ENCODE results near the gene UQCC3.
"Not testable (repeated sequence)": the region's sequence is repeated elsewhere in the genome, so short reads cannot be mapped to it uniquely, and the experiment has no call there.

Gene UQCC3

GRCh38 chr11:62676698-62677097 lies 5.2 kb downstream of the UQCC3 start:
- Mint-ChIP-seq H3K4me3 (peak overlapping the region; percentile 49 to 96), H3K27ac (peak overlapping the region; percentile 25), H3K4me1 (peaks cover 30 to 51% of the 10 kb centered on the region in 2 donors), H3K27me3 (no peaks in the 10 kb centered on the region), H3K36me3 (peaks cover 28 to 40% of the 10 kb centered on the region in 2 donors), H3K9me3 (no peaks in the 10 kb centered on the region)
- ATAC-seq (replicated peaks) (no peak), DNase-seq (no peak)

GRCh38 chr11:62677156-62677555 lies 5.7 kb downstream of the UQCC3 start:
- DNase-seq: no peak
- ATAC-seq (replicated peaks): no peak
- Mint-ChIP-seq H3K36me3 (peaks cover 26 to 36% of the 10 kb centered on the region in 2 donors), H3K27ac (peak overlapping the region; percentile 25), H3K9me3 (no peaks in the 10 kb centered on the region), H3K4me3 (peak overlapping the region; percentile 49 to 96), H3K4me1 (peaks cover 29 to 51% of the 10 kb centered on the region in 2 donors), H3K27me3 (no peaks in the 10 kb centered on the region)

DNA sequence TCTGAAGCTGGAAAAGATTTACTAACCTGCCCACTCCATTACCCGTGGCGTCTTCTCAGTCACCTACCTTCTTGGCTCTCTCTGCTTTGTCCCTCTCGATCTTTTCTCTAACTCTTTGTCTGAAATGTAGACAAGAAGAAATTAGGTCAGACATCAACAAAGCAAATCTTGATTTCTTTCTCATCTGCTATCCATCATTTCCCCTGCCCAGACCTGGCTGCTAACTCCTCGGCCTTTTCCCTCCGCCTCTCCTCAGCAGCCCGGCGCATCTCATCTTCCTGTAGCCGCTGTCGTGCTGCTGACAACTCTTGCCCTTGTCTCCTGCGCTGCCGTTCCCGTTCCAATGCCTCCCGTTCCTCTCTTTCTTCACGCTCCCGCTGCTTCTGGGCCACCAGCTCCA lies 6.2 kb downstream of the UQCC3 start:
- Mint-ChIP-seq H3K27me3 (no peaks in the 10 kb centered on the region), H3K4me3 (peak overlapping the region; percentile 90 to 96), H3K27ac (peak overlapping the region; percentile 98), H3K4me1 (peaks cover 28 to 46% of the 10 kb centered on the region in 2 donors), H3K36me3 (peaks cover 25 to 34% of the 10 kb centered on the region in 2 donors), H3K9me3 (no peaks in the 10 kb centered on the region)
- DNase-seq (no peak), ATAC-seq (replicated peaks) (no peak)

DNA sequence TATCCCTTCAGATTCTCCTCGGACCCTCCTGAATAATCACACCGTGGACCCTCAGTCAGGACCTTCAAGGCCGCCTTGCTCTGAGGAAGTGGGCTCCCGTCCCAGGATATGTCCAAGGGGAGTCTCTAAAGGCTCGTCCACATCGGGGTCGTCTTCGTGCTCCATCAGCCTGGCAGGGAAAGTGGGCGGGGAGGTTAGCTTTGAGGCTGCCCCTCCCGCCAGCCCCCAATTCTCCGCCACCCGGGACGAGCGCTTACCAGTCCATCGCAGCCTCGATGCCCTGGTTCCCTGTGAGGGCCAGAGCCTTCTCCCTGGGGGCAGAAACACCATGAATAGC lies 6.9 kb downstream of the UQCC3 start:
- Mint-ChIP-seq H3K9me3 (no peaks in the 10 kb centered on the region), H3K4me3 (peak overlapping the region; percentile 90 to 96), H3K27me3 (no peaks in the 10 kb centered on the region), H3K4me1 (peaks cover 28 to 42% of the 10 kb centered on the region in 2 donors), H3K36me3 (peaks cover 25 to 34% of the 10 kb centered on the region in 2 donors), H3K27ac (peak overlapping the region; percentile 98)
- DNase-seq: no peak
- ATAC-seq (replicated peaks): no peak

- Mint-ChIP-seq H3K27ac (peak within 1 kb of the TSS; percentile 98), H3K27me3 (no peaks in the 10 kb centered on the region), H3K4me3 (peak within 1 kb of the TSS; percentile 90 to 96), H3K4me1 (peaks cover 25 to 37% of the 10 kb centered on the region in 2 donors), H3K9me3 (no peaks in the 10 kb centered on the region), H3K36me3 (peaks cover 23 to 31% of the 10 kb centered on the region in 2 donors)
- peak; percentile 88 to 89 for ATAC-seq (replicated peaks)
- peak; percentile 87 for DNase-seq
Measured at GRCh38 chr11:62678770-62679696, 7.6 kb downstream of the UQCC3 start, which contains the start of gene UBXN1. Gene UBXN1 (minus strand): TSS chr11:62679073. CDS start chr11:62678923, 150 bp downstream.

- peak overlapping the region; percentile 19 to 32 for H3K4me3 Mint-ChIP-seq
- DNase-seq (peak; percentile 26), ATAC-seq (replicated peaks) (peak; percentile 75 to 77)
- no peaks in the 10 kb centered on the region for H3K9me3 Mint-ChIP-seq
- H3K36me3 Mint-ChIP-seq: peaks cover 19 to 26% of the 10 kb centered on the region in 2 donors
- peak overlapping the region; percentile 25 for H3K27ac Mint-ChIP-seq
- no peaks in the 10 kb centered on the region for H3K27me3 Mint-ChIP-seq
- peaks cover 23 to 36% of the 10 kb centered on the region in 2 donors for H3K4me1 Mint-ChIP-seq
Measured at GRCh38 chr11:62680825-62681240, 9.4 kb downstream of the UQCC3 start.

DNA sequence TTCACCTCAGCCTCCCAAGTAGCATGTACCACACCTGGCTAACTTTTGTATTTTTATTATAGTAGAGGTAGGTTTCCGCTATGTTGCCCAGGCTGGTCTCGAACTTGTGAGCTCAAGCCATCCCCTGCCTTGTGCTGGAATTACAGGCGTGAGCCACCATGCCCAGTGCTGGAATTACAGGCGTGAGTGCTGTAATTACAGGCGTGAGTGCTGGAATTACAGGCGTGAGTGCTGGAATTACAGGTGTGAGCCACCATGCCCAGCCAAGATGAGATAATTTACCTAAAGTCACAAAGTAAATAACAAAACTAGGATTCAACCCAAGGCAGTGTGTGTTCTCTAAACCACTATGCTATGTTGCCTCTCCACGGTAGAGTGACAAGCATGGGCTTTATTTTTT lies 11.0 kb downstream of the UQCC3 start:
- Mint-ChIP-seq H3K4me3 (no peak overlapping the region), H3K9me3 (no peaks in the 10 kb centered on the region), H3K27me3 (peaks cover 0 to 4% of the 10 kb centered on the region in 2 donors), H3K36me3 (peaks cover 11 to 12% of the 10 kb centered on the region in 2 donors), H3K4me1 (peaks cover 18 to 25% of the 10 kb centered on the region in 2 donors), H3K27ac (no peak overlapping the region)
- ATAC-seq (replicated peaks): no peak
- DNase-seq: no peak

DNA sequence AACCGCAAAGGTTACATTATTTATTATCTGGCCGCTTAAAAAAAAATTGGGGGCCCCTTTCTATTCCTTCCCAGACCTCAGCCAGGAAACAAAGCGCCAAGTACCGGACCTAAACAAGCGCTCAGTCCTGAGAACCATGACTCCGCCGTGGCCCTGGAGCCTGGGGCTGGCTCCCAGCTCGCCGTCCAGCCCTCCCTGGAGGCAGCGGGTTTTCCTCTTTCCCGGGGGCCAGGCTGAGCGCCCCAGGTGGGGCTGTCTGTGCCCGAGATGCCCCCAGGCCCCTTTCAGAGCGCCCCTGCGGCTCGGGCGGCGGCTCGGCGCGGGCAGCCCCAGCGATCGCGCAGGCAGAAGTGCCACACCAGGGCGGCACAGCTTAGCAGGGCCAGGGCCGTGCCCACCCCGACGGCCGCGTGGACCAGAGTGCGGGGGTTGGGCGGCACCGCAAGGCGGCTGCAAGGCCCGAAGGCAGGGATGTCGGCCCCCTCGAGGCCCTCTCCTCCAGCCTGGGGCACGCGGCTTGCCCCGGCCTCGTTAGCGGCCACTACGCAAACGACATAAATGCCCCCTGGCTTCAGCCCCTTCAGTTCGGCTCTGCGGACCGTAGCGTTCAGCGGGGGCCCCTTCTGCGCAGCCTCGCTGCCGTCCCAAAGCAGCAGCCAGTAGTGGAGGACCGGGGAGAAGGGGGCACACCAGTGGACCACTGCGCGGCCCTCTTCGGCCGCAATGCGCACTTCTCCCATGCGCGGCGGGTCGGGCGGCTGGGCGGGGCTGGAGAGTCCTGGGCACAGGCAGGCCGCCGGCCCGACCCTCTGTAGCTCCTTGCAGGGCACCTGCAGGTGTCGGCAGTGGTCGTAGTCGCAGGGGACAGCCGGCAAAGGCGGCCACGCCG lies 16.3 kb downstream of the UQCC3 start:
- Mint-ChIP-seq H3K4me1 (no peaks in the 10 kb centered on the region), H3K36me3 (peaks cover 25 to 29% of the 10 kb centered on the region in 2 donors), H3K27ac (no peak overlapping the region), H3K9me3 (no peaks in the 10 kb centered on the region), H3K4me3 (peak overlapping the region in 1 of 2 donors; percentile 32), H3K27me3 (peaks cover 4 to 23% of the 10 kb centered on the region in 2 donors)
- DNase-seq: no peak
- ATAC-seq (replicated peaks): peak; percentile 27 to 34

DNA sequence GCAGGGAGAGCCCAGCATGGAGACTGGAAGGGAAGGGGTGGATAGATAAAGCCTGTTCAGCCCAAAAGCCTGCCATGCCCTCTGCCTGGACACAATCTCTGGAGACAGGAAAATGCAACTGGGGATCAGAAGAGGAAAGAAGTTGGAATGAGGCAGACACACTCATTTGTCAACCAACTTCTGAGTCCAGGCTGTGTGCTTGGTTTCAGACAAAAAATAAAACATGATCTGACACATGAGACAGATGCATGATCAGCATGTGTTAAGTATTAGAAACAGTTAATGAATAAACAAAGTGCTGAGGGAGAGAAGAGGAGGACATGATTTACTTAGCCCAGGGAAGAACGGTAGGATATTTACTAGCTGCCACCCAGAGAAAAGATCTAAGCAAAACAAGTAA lies 17.0 kb downstream of the UQCC3 start:
- no peaks in the 10 kb centered on the region for H3K9me3 Mint-ChIP-seq
- peaks cover 29 to 31% of the 10 kb centered on the region in 2 donors for H3K36me3 Mint-ChIP-seq
- ATAC-seq (replicated peaks): no peak
- no peaks in the 10 kb centered on the region for H3K4me1 Mint-ChIP-seq
- H3K27me3 Mint-ChIP-seq: peaks cover 4 to 23% of the 10 kb centered on the region in 2 donors
- no peak overlapping the region for H3K4me3 Mint-ChIP-seq
- no peak overlapping the region for H3K27ac Mint-ChIP-seq
- DNase-seq: no peak

GRCh38 chr11:62689421-62690183 lies 18.1 kb downstream of the UQCC3 start, which contains the start of gene LRRN4CL:
Gene LRRN4CL (minus strand): TSS chr11:62689530. CDS start chr11:62688508, 1,022 bp downstream.
- H3K4me1 Mint-ChIP-seq: peaks cover under 1 to 3% of the 10 kb centered on the region in 2 donors
- H3K36me3 Mint-ChIP-seq: peaks cover 31 to 34% of the 10 kb centered on the region in 2 donors
- H3K4me3 Mint-ChIP-seq: no peak within 1 kb of the TSS
- no peaks in the 10 kb centered on the region for H3K9me3 Mint-ChIP-seq
- no peak for ATAC-seq (replicated peaks)
- no peak within 1 kb of the TSS for H3K27ac Mint-ChIP-seq
- DNase-seq: no peak
- H3K27me3 Mint-ChIP-seq: peaks cover 4 to 23% of the 10 kb centered on the region in 2 donors

- not testable (repeated sequence) for H3K4me1 Mint-ChIP-seq; H3K4me3 Mint-ChIP-seq; DNase-seq; ATAC-seq (replicated peaks); H3K27ac Mint-ChIP-seq; H3K9me3 Mint-ChIP-seq; H3K27me3 Mint-ChIP-seq
- peaks cover 41 to 43% of the 10 kb centered on the region in 2 donors for H3K36me3 Mint-ChIP-seq
Measured at GRCh38 chr11:62693624-62694023, 22.2 kb downstream of the UQCC3 start.

GRCh38 chr11:62694455-62695167 lies 23.1 kb downstream of the UQCC3 start:
- peaks cover 38 to 39% of the 10 kb centered on the region in 2 donors for H3K36me3 Mint-ChIP-seq
- H3K27me3 Mint-ChIP-seq: no peaks in the 10 kb centered on the region
- peak overlapping the region; percentile 56 for H3K27ac Mint-ChIP-seq
- no peak overlapping the region for H3K4me3 Mint-ChIP-seq
- ATAC-seq (replicated peaks) (peak; percentile 84 to 93), DNase-seq (peak; percentile 53)
- H3K4me1 Mint-ChIP-seq: peaks cover 6 to 8% of the 10 kb centered on the region in 2 donors
- H3K9me3 Mint-ChIP-seq: no peaks in the 10 kb centered on the region

- no peaks in the 10 kb centered on the region for H3K27me3 Mint-ChIP-seq
- DNase-seq: no peak
- H3K27ac Mint-ChIP-seq: peak overlapping the region; percentile 75
- H3K36me3 Mint-ChIP-seq: peaks cover 29 to 32% of the 10 kb centered on the region in 2 donors
- H3K4me1 Mint-ChIP-seq: peaks cover 17 to 22% of the 10 kb centered on the region in 2 donors
- H3K4me3 Mint-ChIP-seq: no peak overlapping the region
- peaks cover 0 to 1% of the 10 kb centered on the region in 2 donors for H3K9me3 Mint-ChIP-seq
- ATAC-seq (replicated peaks): no peak
Measured at GRCh38 chr11:62702246-62702645, 30.8 kb downstream of the UQCC3 start.
